K562 (cell line): ENCODE data around the gene FTO. TPM values are rescaled to one million over a fixed set of nuclear protein-coding genes. Genes with fewer than 3 reads are reported as not detected.

Source experiments
- ATAC-seq: fragments of 200-7000 bp; cut with Tn5 transposase; 3 replicates; pipeline ENCODE4 v1.9.1; 2020; ENCODE audit warnings: moderate library complexity
- BruUV-seq: library from RNA; stranded (reverse); fragments of 400-500 nt; replicated peaks from 2 replicates; lab custom pipeline; 2021; lab: Mats Ljungman, UMichigan
- CTCF ChIA-PET: fragments of 300-600 bp; formaldehyde crosslinking; extraction: SDS; loops from one replicate; lab custom pipeline; 2021; ENCODE audit warnings: low intra/inter-chr PET ratio; lab: Yijun Ruan, JAX
- POLR2A ChIA-PET: fragments of 300-600, 350-650 bp; sonication (Branson Sonifier 250); formaldehyde crosslinking; extraction: SDS; loops from one replicate; lab custom pipeline; 2021; ENCODE audit warnings: antibody characterized with exemption, inconsistent platforms; lab: Yijun Ruan, JAX
- DNase-seq, 4 experiments: peaks; one replicate each; pipeline versions ENCODE4 v3.0.0 to v3.0.0-alpha.2; 2011 to 2018; ENCODE audit warnings: low spot score in 3 of 4, mixed read lengths in 3 of 4; ENCODE audit errors: extremely low read depth in 1 of 4
- FAIRE-seq: peaks from 2 replicates; lab custom pipeline; 2011; peaks lifted over from hg19 to GRCh38; lab: Jason Lieb, UNC
- H2AFZ ChIP-seq: 2 replicates; pipeline ENCODE4 v1.6.0; 2011; ENCODE audit warnings: low read depth, low read length, control low read depth, inconsistent platforms
- H3K27ac ChIP-seq: fragments of 200-600 bp; 3 replicates; pipeline ENCODE4 v1.8.0; 2011; ENCODE audit warnings: low read depth, mild to moderate bottlenecking, control low read depth, inconsistent platforms, low read length, moderate library complexity, mixed read lengths; ENCODE audit errors: extremely low read depth
- H3K27me3 ChIP-seq, 2 experiments: fragments of 300-600 bp in 1 of 2; 2 replicates in 1 of 2; 3 replicates in 1 of 2; pipeline versions ENCODE4 v1.6.0 to v1.8.0; 2011; ENCODE audit warnings: inconsistent platforms in 2 of 2, low read length in 2 of 2, mild to moderate bottlenecking in 1 of 2, mixed read lengths in 1 of 2, moderate library complexity in 1 of 2; ENCODE audit not compliant: control insufficient read depth in 2 of 2, insufficient read depth in 2 of 2
- H3K36me3 ChIP-seq: fragments of 300-600 bp; 3 replicates; pipeline ENCODE4 v1.8.0; 2011; ENCODE audit warnings: mild to moderate bottlenecking, low read length, inconsistent platforms; ENCODE audit not compliant: control insufficient read depth, insufficient read depth
- H3K4me1 ChIP-seq, 2 experiments: fragments of 200-600 bp in 1 of 2; replicated peaks in 1 of 2; 2 replicates in 1 of 2; 3 replicates in 1 of 2; pipeline versions ENCODE4 v1.5.1 to v1.8.0; 2011; ENCODE audit warnings: inconsistent platforms in 2 of 2, low read length in 2 of 2, mild to moderate bottlenecking in 1 of 2, mixed read lengths in 1 of 2, moderate library complexity in 1 of 2; ENCODE audit not compliant: control insufficient read depth in 2 of 2, insufficient read depth in 2 of 2
- H3K4me2 ChIP-seq: 2 replicates; pipeline ENCODE4 v1.6.1; 2011; ENCODE audit warnings: low read length, control low read depth, inconsistent platforms, mixed read lengths; ENCODE audit not compliant: insufficient read depth
- H3K4me3 ChIP-seq: fragments of 200-600 bp; sonication (generic), shearing (Covaris generic); 2 replicates; pipeline ENCODE4 v1.5.1; 2016; ENCODE audit warnings: control low read depth, inconsistent platforms
- H3K79me2 ChIP-seq: fragments of 200-600 bp; 3 replicates; pipeline ENCODE4 v1.8.0; 2011; ENCODE audit warnings: low read length, inconsistent platforms; ENCODE audit not compliant: control insufficient read depth, insufficient read depth
- H3K9ac ChIP-seq, 2 experiments: 2 replicates each; pipeline versions ENCODE4 v1.6.0 to v1.6.1; 2011; ENCODE audit warnings: low read depth in 2 of 2, low read length in 2 of 2, control low read depth in 1 of 2, inconsistent platforms in 1 of 2, mild to moderate bottlenecking in 1 of 2, mixed read lengths in 1 of 2; ENCODE audit not compliant: insufficient read depth in 1 of 2
- H3K9me1 ChIP-seq: one replicate; pipeline ENCODE4 v1.6.0; 2011; ENCODE audit warnings: inconsistent platforms, mild to moderate bottlenecking, low read length, moderate library complexity; ENCODE audit not compliant: control insufficient read depth, insufficient read depth
- H3K9me3 ChIP-seq: replicated peaks from 2 replicates; pipeline ENCODE4 v1.5.1; 2011; ENCODE audit warnings: low read depth, low read length, inconsistent platforms; ENCODE audit not compliant: control insufficient read depth, insufficient read depth
- H4K20me1 ChIP-seq: replicated peaks from 2 replicates; pipeline ENCODE4 v1.6.1; 2011; ENCODE audit warnings: low read length, inconsistent platforms, mixed read lengths; ENCODE audit not compliant: control insufficient read depth, insufficient read depth
- CSDE1 ChIP-seq, 2 experiments: fragments of 450-650 bp; IDR thresholded peaks; 2 replicates each; pipeline ENCODE4 v1.6.1; 2016; ENCODE audit warnings: mild to moderate bottlenecking in 1 of 2
- DPF2 ChIP-seq: fragments of 450-650 bp; IDR thresholded peaks from 2 replicates; pipeline ENCODE4 v1.6.1; 2016
- SNRNP70 ChIP-seq: fragments of 200-400 bp; formaldehyde crosslinking; optimal IDR thresholded peaks from 2 replicates; pipeline ENCODE3; 2017; ENCODE audit warnings: low read depth, low read length
- XRCC4 ChIP-seq: IDR thresholded peaks from one replicate; pipeline ENCODE4 v1.6.1; 2011; ENCODE audit not compliant: insufficient read depth, insufficient read length; ENCODE audit errors: extremely low read depth
- ZNF316 ChIP-seq: fragments of 450-650 bp; IDR thresholded peaks from 2 replicates; pipeline ENCODE4 v1.6.1; 2016
- ZNF318 ChIP-seq, 2 experiments: fragments of 450-650 bp; IDR thresholded peaks; 2 replicates each; pipeline ENCODE4 v1.6.1; 2016; ENCODE audit warnings: mild to moderate bottlenecking in 2 of 2, borderline replicate concordance in 1 of 2, low read depth in 1 of 2, moderate library complexity in 1 of 2
- ZNF408 ChIP-seq: fragments of 250-450 bp; sonication (Bioruptor Pico); IDR thresholded peaks from 2 replicates; pipeline ENCODE4 v1.4.0; 2020; ENCODE audit warnings: low read depth, mild to moderate bottlenecking, moderate library complexity
- ZNF436 ChIP-seq: fragments of 250-450, 450-650 bp; sonication (Bioruptor Pico); formaldehyde crosslinking; IDR thresholded peaks from 2 replicates; pipeline ENCODE4 v1.7.0; 2020; ENCODE audit warnings: mild to moderate bottlenecking
- WGBS: fragments of 100-300 bp; shearing (Covaris generic); methylation state at CpG from one replicate; pipeline ENCODE4 v1.1.6; 2016; ENCODE audit warnings: low coverage, mixed read lengths; ENCODE audit not compliant: insufficient coverage; ENCODE audit errors: missing lambda C conversion rate; 5-methylcytosine and 5-hydroxymethylcytosine counted together
- in situ Hi-C: fragments of 300-500 bp; cut with MboI; formaldehyde crosslinking; loops from 4 replicates; pipeline ENCODE4 v1.15.0; 2018; ENCODE audit warnings: inconsistent platforms, mixed read lengths
- intact Hi-C: fragments of 100-400 bp; cut with micrococcal nuclease; formaldehyde crosslinking; loops from 2 replicates; pipeline ENCODE4 v1.14.2; 2022
- polyA plus RNA-seq, 8 experiments: library from polyadenylated mRNA; depleted of rRNA in 4 of 8; stranded (reverse) in 5 of 8; unstranded in 3 of 8; fragments of >200 nt; fragmentation: Nextera tagmentation in 2 of 8; fragmentation: Illumina TruSeq in 1 of 8; extraction: Ambion mirVana in 2 of 8; extraction: Trizol in 1 of 8; gene quantifications; 2 replicates each; pipeline versions ENCODE4 v1.2.1 to v1.2.3, GENCODE V29; 2011 to 2014; ENCODE audit warnings: inconsistent platforms in 1 of 8, missing spikeins in 1 of 8
- total RNA-seq, 7 experiments: library from RNA; depleted of rRNA in 6 of 7; stranded (reverse); fragments of >200 nt in 6 of 7; fragmentation: Illumina TruSeq in 2 of 7; extraction: Trizol in 2 of 7; gene quantifications; 2 replicates each; pipeline versions ENCODE4 v1.2.1 to v1.2.3, GENCODE V29; 2011 to 2021; ENCODE audit warnings: low replicate concordance in 1 of 7
- TF ChIP-seq, protein P1 (sequence below): fragments of 450-650 bp; IDR thresholded peaks from 2 replicates; pipeline ENCODE4 v1.6.1; 2016
- TF ChIP-seq, protein P2 (sequence below), 2 experiments: fragments of 150-350 bp in 1 of 2; IDR thresholded peaks; 2 replicates each; pipeline ENCODE4 v1.6.1; 2012 to 2016; ENCODE audit warnings: low read depth in 2 of 2, low read length in 2 of 2, mild to moderate bottlenecking in 1 of 2, moderate library complexity in 1 of 2

Gene FTO
- total and polyA plus RNA-seq, 9 of the 15 experiments (the other 6 are each of a cell fraction or from before 2014, with no cell fraction given), result 11.3 to 27.7 (median 25.5) TPM

GRCh38 chr16:53803998-53804397 lies 100.0 kb downstream of the FTO start:
- no peaks in the 10 kb centered on the region; a peak in 1 of 5 replicates for H3K4me1 ChIP-seq
- BruUV-seq, result no TSS peak
- in situ Hi-C loops (no loop called here), intact Hi-C loops (no loop called here)
- no peaks in the 10 kb centered on the region for H3K9me3 ChIP-seq
- FAIRE-seq, result no peak
- no peaks in the 10 kb centered on the region for H3K36me3 ChIP-seq
- no peaks in the 10 kb centered on the region for H3K9me1 ChIP-seq
- no peaks in the 10 kb centered on the region for H3K27me3 ChIP-seq
- CTCF ChIA-PET, result no interaction called here
- no peak overlapping the region for H3K4me3 ChIP-seq
- WGBS, result 46% methylated on average over 2 of the region's 2 CpGs
- no peak for DNase-seq
- no peak for ATAC-seq
- H3K79me2 ChIP-seq, result no peaks in the 10 kb centered on the region
- H3K4me2 ChIP-seq, result no peak overlapping the region
- POLR2A ChIA-PET, result no interaction called here
- no peak overlapping the region for H3K27ac ChIP-seq
- no peak overlapping the region for H3K9ac ChIP-seq
- no peaks in the 10 kb centered on the region for H4K20me1 ChIP-seq
- H2AFZ ChIP-seq, result no peak overlapping the region
- TF ChIP-seq ZNF408 (CRISPR knock-in tag) (no peak), SNRNP70 (no peak), DPF2 (no peak), XRCC4 (no peak), CSDE1 (IDR thresholded peaks at IDR 0.05) (no peak), ZNF318 (IDR thresholded peaks at IDR 0.05; ENCODE audit: borderline replicate concordance in 1 of 2, low read depth in 1 of 2) (no peak), ZNF316 (no peak), ZNF436 (CRISPR knock-in tag) (no peak)
- TF ChIP-seq, protein P1, sequence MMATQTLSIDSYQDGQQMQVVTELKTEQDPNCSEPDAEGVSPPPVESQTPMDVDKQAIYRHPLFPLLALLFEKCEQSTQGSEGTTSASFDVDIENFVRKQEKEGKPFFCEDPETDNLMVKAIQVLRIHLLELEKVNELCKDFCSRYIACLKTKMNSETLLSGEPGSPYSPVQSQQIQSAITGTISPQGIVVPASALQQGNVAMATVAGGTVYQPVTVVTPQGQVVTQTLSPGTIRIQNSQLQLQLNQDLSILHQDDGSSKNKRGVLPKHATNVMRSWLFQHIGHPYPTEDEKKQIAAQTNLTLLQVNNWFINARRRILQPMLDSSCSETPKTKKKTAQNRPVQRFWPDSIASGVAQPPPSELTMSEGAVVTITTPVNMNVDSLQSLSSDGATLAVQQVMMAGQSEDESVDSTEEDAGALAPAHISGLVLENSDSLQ, result no peak
- TF ChIP-seq, protein P2, sequence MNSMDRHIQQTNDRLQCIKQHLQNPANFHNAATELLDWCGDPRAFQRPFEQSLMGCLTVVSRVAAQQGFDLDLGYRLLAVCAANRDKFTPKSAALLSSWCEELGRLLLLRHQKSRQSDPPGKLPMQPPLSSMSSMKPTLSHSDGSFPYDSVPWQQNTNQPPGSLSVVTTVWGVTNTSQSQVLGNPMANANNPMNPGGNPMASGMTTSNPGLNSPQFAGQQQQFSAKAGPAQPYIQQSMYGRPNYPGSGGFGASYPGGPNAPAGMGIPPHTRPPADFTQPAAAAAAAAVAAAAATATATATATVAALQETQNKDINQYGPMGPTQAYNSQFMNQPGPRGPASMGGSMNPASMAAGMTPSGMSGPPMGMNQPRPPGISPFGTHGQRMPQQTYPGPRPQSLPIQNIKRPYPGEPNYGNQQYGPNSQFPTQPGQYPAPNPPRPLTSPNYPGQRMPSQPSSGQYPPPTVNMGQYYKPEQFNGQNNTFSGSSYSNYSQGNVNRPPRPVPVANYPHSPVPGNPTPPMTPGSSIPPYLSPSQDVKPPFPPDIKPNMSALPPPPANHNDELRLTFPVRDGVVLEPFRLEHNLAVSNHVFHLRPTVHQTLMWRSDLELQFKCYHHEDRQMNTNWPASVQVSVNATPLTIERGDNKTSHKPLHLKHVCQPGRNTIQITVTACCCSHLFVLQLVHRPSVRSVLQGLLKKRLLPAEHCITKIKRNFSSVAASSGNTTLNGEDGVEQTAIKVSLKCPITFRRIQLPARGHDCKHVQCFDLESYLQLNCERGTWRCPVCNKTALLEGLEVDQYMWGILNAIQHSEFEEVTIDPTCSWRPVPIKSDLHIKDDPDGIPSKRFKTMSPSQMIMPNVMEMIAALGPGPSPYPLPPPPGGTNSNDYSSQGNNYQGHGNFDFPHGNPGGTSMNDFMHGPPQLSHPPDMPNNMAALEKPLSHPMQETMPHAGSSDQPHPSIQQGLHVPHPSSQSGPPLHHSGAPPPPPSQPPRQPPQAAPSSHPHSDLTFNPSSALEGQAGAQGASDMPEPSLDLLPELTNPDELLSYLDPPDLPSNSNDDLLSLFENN (IDR thresholded peaks at IDR 0.05; ENCODE audit: low read depth in 2 of 2, low read length in 2 of 2), result no peak
